HEK293 (cell line): Measurements from ENCODE around the gene NEU4.

Source experiments
- GLI2 ChIP-seq: fragments of 450-650 bp; formaldehyde crosslinking; IDR thresholded peaks from 2 replicates; pipeline ENCODE4; 2017; ENCODE audit warnings: missing biosample characterization, missing genetic modification characterization, low read depth, borderline replicate concordance
- KLF1 ChIP-seq: fragments of 450-650 bp; formaldehyde crosslinking; IDR thresholded peaks from 2 replicates; pipeline ENCODE4 v1.5.1; 2016; ENCODE audit warnings: missing biosample characterization, missing genetic modification characterization
- SP2 ChIP-seq: fragments of 450-650 bp; formaldehyde crosslinking; IDR thresholded peaks from 2 replicates; pipeline ENCODE4 v1.5.1; 2016; ENCODE audit warnings: missing biosample characterization, missing genetic modification characterization
- SP7 ChIP-seq: fragments of 450-650 bp; formaldehyde crosslinking; IDR thresholded peaks from 2 replicates; pipeline ENCODE4 v1.5.1; 2016; ENCODE audit warnings: missing biosample characterization, missing genetic modification characterization
- YY1 ChIP-seq: fragments of 450-650 bp; formaldehyde crosslinking; IDR thresholded peaks from 2 replicates; pipeline ENCODE4 v1.5.1; 2018; ENCODE audit warnings: missing biosample characterization, missing genetic modification characterization
- ZBTB1 ChIP-seq: fragments of 450-650 bp; formaldehyde crosslinking; IDR thresholded peaks from 2 replicates; pipeline ENCODE4 v1.5.1; 2016; ENCODE audit warnings: missing biosample characterization, missing genetic modification characterization
- ZBTB7A ChIP-seq: fragments of 450-650 bp; formaldehyde crosslinking; IDR thresholded peaks from 2 replicates; pipeline ENCODE4 v1.5.1; 2016; ENCODE audit warnings: low read depth, missing biosample characterization, missing genetic modification characterization
- ZEB2 ChIP-seq: fragments of 450-650 bp; formaldehyde crosslinking; IDR thresholded peaks from 2 replicates; pipeline ENCODE4 v1.5.1; 2016; ENCODE audit warnings: missing biosample characterization, missing genetic modification characterization
- ZFHX2 ChIP-seq: fragments of 450-650 bp; formaldehyde crosslinking; conservative IDR thresholded peaks from 2 replicates; pipeline ENCODE4 v1.5.1; 2016; ENCODE audit warnings: missing biosample characterization, missing genetic modification characterization
- ZNF10 ChIP-seq: fragments of 450-650 bp; formaldehyde crosslinking; IDR thresholded peaks from 2 replicates; pipeline ENCODE4 v1.5.1; 2017; ENCODE audit warnings: missing biosample characterization, missing genetic modification characterization
- ZNF112 ChIP-seq: fragments of 450-650 bp; formaldehyde crosslinking; IDR thresholded peaks from 2 replicates; pipeline ENCODE4 v1.5.0; 2017; ENCODE audit warnings: missing biosample characterization, missing genetic modification characterization
- ZNF19 ChIP-seq: fragments of 450-650 bp; formaldehyde crosslinking; IDR thresholded peaks from 2 replicates; pipeline ENCODE4; 2016; ENCODE audit warnings: missing biosample characterization, missing genetic modification characterization, low read depth
- ZNF404 ChIP-seq: fragments of 450-650 bp; formaldehyde crosslinking; IDR thresholded peaks from 2 replicates; pipeline ENCODE4 v1.5.1; 2017; ENCODE audit warnings: missing biosample characterization, missing genetic modification characterization
- ZNF521 ChIP-seq: fragments of 450-650 bp; formaldehyde crosslinking; IDR thresholded peaks from 2 replicates; pipeline ENCODE4 v1.5.1; 2017; ENCODE audit warnings: missing biosample characterization, mild to moderate bottlenecking, missing genetic modification characterization
- ZNF544 ChIP-seq: fragments of 450-650 bp; formaldehyde crosslinking; IDR thresholded peaks from 2 replicates; pipeline ENCODE4 v1.5.0; 2017; ENCODE audit warnings: missing biosample characterization, missing genetic modification characterization
- ZNF560 ChIP-seq: fragments of 450-650 bp; formaldehyde crosslinking; IDR thresholded peaks from 2 replicates; pipeline ENCODE4 v1.5.1; 2017; ENCODE audit warnings: missing biosample characterization, missing genetic modification characterization, borderline replicate concordance
- ZNF596 ChIP-seq: fragments of 450-650 bp; IDR thresholded peaks from 2 replicates; pipeline ENCODE4 v1.5.0; 2018; ENCODE audit warnings: missing biosample characterization, mild to moderate bottlenecking, missing genetic modification characterization, moderate library complexity
- ZNF660 ChIP-seq: fragments of 450-650 bp; IDR thresholded peaks from 2 replicates; pipeline ENCODE4 v1.5.1; 2018; ENCODE audit warnings: missing biosample characterization, mild to moderate bottlenecking, missing genetic modification characterization
- ZNF747 ChIP-seq: fragments of 450-650 bp; formaldehyde crosslinking; IDR thresholded peaks from 2 replicates; pipeline ENCODE4 v1.5.1; 2016; ENCODE audit warnings: missing biosample characterization, missing genetic modification characterization
- ZNF837 ChIP-seq: fragments of 450-650 bp; formaldehyde crosslinking; IDR thresholded peaks from 2 replicates; pipeline ENCODE4 v1.5.1; 2016; ENCODE audit warnings: missing biosample characterization, missing genetic modification characterization
- TF ChIP-seq, protein P1 (sequence below): fragments of 450-650 bp; formaldehyde crosslinking; IDR thresholded peaks from 2 replicates; pipeline ENCODE4 v1.5.1; 2017; ENCODE audit warnings: missing biosample characterization, missing genetic modification characterization
- TF ChIP-seq, protein P2 (sequence below): IDR thresholded peaks from 2 replicates; pipeline ENCODE4 v1.6.1; 2011; ENCODE audit warnings: mild to moderate bottlenecking, low read depth, low read length, borderline replicate concordance
- TF ChIP-seq, protein P3 (sequence below): fragments of 450-650 bp; formaldehyde crosslinking; IDR thresholded peaks from 2 replicates; pipeline ENCODE4 v1.5.1; 2017; ENCODE audit warnings: missing biosample characterization, missing genetic modification characterization
- TF ChIP-seq, protein P4 (sequence below): fragments of 450-650 bp; formaldehyde crosslinking; IDR thresholded peaks from 2 replicates; pipeline ENCODE4 v1.5.0; 2017; ENCODE audit warnings: missing biosample characterization, missing genetic modification characterization, borderline replicate concordance
- TF ChIP-seq, protein P5 (sequence below): fragments of 450-650 bp; formaldehyde crosslinking; IDR thresholded peaks from 2 replicates; pipeline ENCODE4 v1.5.1; 2016; ENCODE audit warnings: missing biosample characterization, missing genetic modification characterization
- TF ChIP-seq, protein P6 (sequence below): fragments of 450-650 bp; formaldehyde crosslinking; IDR thresholded peaks from 2 replicates; pipeline ENCODE4 v1.5.1; 2016; ENCODE audit warnings: missing biosample characterization, missing genetic modification characterization
- TF ChIP-seq, protein P7 (sequence below): fragments of 450-650 bp; formaldehyde crosslinking; IDR thresholded peaks from 2 replicates; pipeline ENCODE4 v1.5.1; 2016; ENCODE audit warnings: missing biosample characterization, missing genetic modification characterization

The NEU4 gene

DNA sequence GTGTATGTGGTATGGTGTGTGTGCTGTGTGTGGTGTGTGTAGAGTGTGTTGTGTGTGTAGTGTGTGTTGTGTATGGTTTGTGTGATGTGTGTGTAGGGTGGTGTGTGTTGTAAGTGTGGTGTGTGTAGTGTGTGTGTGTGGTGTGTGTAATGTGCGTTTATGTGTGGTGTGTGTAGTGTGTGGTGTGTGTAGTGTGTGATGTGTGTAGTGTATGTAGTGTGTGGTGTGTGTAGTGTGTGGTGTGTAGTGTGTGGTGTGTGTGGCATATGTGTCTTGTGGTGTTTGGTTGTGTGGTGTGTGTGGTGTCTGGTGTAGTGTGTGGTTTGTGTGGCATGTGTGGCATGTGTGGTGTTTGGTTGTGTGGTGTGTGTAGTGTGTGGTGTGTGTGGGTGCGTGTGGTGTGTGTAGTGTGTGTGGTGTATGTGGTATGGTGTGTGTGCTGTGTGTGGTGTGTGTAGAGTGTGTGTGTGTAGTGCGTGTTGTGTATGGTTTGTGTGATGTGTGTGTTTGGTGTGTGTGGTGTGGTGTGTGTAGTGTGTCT, 56.5 kb downstream of the NEU4 start (continued):
- TF ChIP-seq, protein P1, sequence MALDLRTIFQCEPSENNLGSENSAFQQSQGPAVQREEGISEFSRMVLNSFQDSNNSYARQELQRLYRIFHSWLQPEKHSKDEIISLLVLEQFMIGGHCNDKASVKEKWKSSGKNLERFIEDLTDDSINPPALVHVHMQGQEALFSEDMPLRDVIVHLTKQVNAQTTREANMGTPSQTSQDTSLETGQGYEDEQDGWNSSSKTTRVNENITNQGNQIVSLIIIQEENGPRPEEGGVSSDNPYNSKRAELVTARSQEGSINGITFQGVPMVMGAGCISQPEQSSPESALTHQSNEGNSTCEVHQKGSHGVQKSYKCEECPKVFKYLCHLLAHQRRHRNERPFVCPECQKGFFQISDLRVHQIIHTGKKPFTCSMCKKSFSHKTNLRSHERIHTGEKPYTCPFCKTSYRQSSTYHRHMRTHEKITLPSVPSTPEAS (tag by site-specific recombination): peak; percentile 26; the same call in 1 of the 2 replicates
- TF ChIP-seq ZNF19 (tag by site-specific recombination) (no peak), ZNF10 (tag by site-specific recombination) (no peak), ZNF837 (no peak), SP2 (tag by site-specific recombination) (no peak), GLI2 (no peak), YY1 (tag by site-specific recombination) (no peak), KLF1 (tag by site-specific recombination) (no peak), ZNF544 (tag by site-specific recombination) (no peak), ZNF596 (tag by site-specific recombination) (no peak), ZBTB7A (tag by site-specific recombination) (no peak), ZNF560 (tag by site-specific recombination) (no peak), ZNF112 (no peak), ZFHX2 (tag by site-specific recombination) (no peak), ZBTB1 (no peak), ZNF521 (tag by site-specific recombination) (no peak), ZNF747 (no peak), ZEB2 (tag by site-specific recombination) (no peak), SP7 (tag by site-specific recombination) (no peak), ZNF660 (tag by site-specific recombination) (no peak), ZNF404 (tag by site-specific recombination) (no peak)
- TF ChIP-seq, protein P2, sequence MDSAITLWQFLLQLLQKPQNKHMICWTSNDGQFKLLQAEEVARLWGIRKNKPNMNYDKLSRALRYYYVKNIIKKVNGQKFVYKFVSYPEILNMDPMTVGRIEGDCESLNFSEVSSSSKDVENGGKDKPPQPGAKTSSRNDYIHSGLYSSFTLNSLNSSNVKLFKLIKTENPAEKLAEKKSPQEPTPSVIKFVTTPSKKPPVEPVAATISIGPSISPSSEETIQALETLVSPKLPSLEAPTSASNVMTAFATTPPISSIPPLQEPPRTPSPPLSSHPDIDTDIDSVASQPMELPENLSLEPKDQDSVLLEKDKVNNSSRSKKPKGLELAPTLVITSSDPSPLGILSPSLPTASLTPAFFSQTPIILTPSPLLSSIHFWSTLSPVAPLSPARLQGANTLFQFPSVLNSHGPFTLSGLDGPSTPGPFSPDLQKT: no peak
- TF ChIP-seq, protein P3, sequence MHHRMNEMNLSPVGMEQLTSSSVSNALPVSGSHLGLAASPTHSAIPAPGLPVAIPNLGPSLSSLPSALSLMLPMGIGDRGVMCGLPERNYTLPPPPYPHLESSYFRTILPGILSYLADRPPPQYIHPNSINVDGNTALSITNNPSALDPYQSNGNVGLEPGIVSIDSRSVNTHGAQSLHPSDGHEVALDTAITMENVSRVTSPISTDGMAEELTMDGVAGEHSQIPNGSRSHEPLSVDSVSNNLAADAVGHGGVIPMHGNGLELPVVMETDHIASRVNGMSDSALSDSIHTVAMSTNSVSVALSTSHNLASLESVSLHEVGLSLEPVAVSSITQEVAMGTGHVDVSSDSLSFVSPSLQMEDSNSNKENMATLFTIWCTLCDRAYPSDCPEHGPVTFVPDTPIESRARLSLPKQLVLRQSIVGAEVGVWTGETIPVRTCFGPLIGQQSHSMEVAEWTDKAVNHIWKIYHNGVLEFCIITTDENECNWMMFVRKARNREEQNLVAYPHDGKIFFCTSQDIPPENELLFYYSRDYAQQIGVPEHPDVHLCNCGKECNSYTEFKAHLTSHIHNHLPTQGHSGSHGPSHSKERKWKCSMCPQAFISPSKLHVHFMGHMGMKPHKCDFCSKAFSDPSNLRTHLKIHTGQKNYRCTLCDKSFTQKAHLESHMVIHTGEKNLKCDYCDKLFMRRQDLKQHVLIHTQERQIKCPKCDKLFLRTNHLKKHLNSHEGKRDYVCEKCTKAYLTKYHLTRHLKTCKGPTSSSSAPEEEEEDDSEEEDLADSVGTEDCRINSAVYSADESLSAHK (tag by site-specific recombination): no peak
- TF ChIP-seq, protein P4, sequence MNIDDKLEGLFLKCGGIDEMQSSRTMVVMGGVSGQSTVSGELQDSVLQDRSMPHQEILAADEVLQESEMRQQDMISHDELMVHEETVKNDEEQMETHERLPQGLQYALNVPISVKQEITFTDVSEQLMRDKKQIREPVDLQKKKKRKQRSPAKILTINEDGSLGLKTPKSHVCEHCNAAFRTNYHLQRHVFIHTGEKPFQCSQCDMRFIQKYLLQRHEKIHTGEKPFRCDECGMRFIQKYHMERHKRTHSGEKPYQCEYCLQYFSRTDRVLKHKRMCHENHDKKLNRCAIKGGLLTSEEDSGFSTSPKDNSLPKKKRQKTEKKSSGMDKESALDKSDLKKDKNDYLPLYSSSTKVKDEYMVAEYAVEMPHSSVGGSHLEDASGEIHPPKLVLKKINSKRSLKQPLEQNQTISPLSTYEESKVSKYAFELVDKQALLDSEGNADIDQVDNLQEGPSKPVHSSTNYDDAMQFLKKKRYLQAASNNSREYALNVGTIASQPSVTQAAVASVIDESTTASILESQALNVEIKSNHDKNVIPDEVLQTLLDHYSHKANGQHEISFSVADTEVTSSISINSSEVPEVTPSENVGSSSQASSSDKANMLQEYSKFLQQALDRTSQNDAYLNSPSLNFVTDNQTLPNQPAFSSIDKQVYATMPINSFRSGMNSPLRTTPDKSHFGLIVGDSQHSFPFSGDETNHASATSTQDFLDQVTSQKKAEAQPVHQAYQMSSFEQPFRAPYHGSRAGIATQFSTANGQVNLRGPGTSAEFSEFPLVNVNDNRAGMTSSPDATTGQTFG (tag by site-specific recombination): no peak; the same call in 1 of the 2 replicates
- TF ChIP-seq, protein P5, sequence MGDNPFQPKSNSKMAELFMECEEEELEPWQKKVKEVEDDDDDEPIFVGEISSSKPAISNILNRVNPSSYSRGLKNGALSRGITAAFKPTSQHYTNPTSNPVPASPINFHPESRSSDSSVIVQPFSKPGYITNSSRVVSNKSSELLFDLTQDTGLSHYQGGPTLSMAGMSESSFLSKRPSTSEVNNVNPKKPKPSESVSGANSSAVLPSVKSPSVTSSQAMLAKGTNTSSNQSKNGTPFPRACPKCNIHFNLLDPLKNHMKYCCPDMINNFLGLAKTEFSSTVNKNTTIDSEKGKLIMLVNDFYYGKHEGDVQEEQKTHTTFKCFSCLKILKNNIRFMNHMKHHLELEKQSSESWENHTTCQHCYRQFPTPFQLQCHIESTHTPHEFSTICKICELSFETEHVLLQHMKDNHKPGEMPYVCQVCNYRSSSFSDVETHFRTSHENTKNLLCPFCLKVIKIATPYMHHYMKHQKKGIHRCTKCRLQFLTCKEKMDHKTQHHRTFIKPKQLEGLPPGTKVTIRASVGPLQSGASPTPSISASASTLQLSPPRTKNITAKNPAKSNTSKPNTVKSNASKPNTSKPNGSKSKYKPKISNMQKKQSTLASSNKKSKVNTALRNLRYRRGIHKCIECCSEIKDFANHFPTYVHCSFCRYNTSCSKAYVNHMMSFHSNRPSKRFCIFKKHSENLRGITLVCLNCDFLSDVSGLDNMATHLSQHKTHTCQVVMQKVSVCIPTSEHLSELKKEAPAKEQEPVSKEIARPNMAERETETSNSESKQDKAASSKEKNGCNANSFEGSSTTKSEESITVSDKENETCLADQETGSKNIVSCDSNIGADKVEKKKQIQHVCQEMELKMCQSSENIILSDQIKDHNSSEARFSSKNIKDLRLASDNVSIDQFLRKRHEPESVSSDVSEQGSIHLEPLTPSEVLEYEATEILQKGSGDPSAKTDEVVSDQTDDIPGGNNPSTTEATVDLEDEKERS (tag by site-specific recombination): no peak
- TF ChIP-seq, protein P6, sequence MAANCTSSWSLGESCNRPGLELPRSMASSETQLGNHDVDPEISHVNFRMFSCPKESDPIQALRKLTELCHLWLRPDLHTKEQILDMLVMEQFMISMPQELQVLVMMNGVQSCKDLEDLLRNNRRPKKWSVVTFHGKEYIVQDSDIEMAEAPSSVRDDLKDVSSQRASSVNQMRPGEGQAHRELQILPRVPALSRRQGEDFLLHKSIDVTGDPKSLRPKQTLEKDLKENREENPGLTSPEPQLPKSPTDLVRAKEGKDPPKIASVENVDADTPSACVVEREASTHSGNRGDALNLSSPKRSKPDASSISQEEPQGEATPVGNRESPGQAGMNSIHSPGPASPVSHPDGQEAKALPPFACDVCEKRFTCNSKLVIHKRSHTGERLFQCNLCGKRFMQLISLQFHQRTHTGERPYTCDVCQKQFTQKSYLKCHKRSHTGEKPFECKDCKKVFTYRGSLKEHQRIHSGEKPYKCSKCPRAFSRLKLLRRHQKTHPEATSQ: no peak
- TF ChIP-seq, protein P7, sequence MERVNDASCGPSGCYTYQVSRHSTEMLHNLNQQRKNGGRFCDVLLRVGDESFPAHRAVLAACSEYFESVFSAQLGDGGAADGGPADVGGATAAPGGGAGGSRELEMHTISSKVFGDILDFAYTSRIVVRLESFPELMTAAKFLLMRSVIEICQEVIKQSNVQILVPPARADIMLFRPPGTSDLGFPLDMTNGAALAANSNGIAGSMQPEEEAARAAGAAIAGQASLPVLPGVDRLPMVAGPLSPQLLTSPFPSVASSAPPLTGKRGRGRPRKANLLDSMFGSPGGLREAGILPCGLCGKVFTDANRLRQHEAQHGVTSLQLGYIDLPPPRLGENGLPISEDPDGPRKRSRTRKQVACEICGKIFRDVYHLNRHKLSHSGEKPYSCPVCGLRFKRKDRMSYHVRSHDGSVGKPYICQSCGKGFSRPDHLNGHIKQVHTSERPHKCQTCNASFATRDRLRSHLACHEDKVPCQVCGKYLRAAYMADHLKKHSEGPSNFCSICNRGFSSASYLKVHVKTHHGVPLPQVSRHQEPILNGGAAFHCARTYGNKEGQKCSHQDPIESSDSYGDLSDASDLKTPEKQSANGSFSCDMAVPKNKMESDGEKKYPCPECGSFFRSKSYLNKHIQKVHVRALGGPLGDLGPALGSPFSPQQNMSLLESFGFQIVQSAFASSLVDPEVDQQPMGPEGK (tag by site-specific recombination): no peak
